ENCODE results near the gene PARVG. TPM values are rescaled to one million over a fixed set of nuclear protein-coding genes. Genes with fewer than 3 reads are reported as not detected.

The PARVG gene
- total and polyA plus RNA-seq, 2 donors (not counting 3 experiments of a cell fraction or from before 2014, with no cell fraction given) = 0.82 TPM; not detected in 1

DNA sequence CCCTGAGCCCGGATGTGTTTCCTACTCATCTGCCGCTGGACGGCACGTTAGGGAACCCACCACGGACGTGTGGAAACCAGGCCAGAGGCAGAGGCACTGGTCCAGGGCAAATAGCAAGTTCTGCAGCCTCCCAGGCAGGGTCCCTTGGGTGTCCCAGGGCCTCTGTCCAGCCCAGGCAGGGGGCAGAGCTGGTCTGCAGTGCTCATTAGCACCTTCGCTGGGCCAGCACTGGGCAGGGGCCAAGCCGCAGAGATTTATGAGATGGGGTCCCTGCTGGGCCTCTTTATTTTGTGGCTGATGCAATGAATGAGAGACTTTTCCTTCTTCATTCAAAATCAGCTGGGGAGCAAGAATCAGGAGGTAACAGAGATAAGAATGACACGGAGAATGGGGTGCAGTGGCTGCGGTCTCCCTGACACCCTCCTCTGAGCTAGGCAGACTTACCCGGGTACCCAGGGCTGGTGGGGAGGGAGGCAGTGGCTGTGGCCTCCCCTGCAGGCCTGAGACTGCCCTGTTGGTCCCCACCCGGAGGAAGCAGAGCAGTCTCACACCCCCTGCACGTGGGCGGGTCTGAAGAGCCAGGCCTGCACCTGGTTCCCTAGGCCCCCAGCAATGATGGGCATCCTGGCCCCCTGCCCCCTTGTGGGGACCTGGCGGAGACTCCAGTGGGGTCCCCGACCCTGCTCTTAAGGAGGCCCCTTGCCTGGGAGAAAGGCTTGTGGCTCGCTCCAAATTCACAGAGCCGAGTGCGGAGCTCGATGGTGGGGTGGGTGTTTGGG is 14.0 kb upstream of the PARVG start:
- Histone ChIP-seq H3K9me1 (replicated peaks; ENCODE audit: control insufficient read depth, extremely low read depth, insufficient read depth, low read length) (no peaks in the 10 kb centered on the region), H3K79me2 (ENCODE audit: control insufficient read depth, insufficient read depth, low read length) (no peaks in the 10 kb centered on the region), H3K36me3 (ENCODE audit: control insufficient read depth in 2 of 2, extremely low read depth in 1 of 2, insufficient read depth in 2 of 2, low read length in 2 of 2) (peaks cover 2 to 26% of the 10 kb centered on the region in 2 experiments), H3K27ac (ENCODE audit: insufficient read depth, low read depth, low read length) (no peak overlapping the region), H3K4me3 (replicated peaks in 1 of 3; ENCODE audit: insufficient read depth in 1 of 3, low read depth in 1 of 3, low read length in 3 of 3) (no peak overlapping the region), H3K9ac (replicated peaks; ENCODE audit: extremely low read depth, insufficient read depth, low read length) (no peak overlapping the region), H4K20me1 (replicated peaks; ENCODE audit: control insufficient read depth, extremely low read depth, insufficient read depth, low read length) (no peaks in the 10 kb centered on the region), H3K4me1 (ENCODE audit: control insufficient read depth, extremely low read depth, insufficient read depth, low read length) (no peaks in the 10 kb centered on the region), H3K27me3 (ENCODE audit: control insufficient read depth in 2 of 2, insufficient read depth in 2 of 2, low read length in 2 of 2) (no peaks in the 10 kb centered on the region), H2AFZ (ENCODE audit: low read depth, low read length) (no peak overlapping the region), H3K4me2 (ENCODE audit: insufficient read depth, low read length) (no peak overlapping the region), H3K9me3 (replicated peaks; ENCODE audit: control insufficient read depth, insufficient read depth, low read length) (no peaks in the 10 kb centered on the region)
- BruUV-seq (replicated peaks) = no TSS peak
- FAIRE-seq (no peak), DNase-seq (ENCODE audit: low read depth, low spot score) (no peak)
- CTCF ChIA-PET = no interaction called here
- POLR2A ChIA-PET = no interaction called here
- TF ChIP-seq MYC (IDR thresholded peaks at IDR 0.05; ENCODE audit: low read depth, low read length) (no peak), FOS (IDR thresholded peaks at IDR 0.05; ENCODE audit: borderline replicate concordance, insufficient read depth, low read length) (no peak), POLR2AphosphoS5 (IDR thresholded peaks at IDR 0.05; ENCODE audit: insufficient read depth, low read depth, low read length) (no peak), GATA2 (IDR thresholded peaks at IDR 0.05; ENCODE audit: insufficient read depth, insufficient read length, low read depth, low read length) (no peak), EZH2 (IDR thresholded peaks at IDR 0.05; ENCODE audit: borderline replicate concordance, low read depth, low read length, severe bottlenecking) (no peak), POLR2A (IDR thresholded peaks at IDR 0.05; ENCODE audit: low read depth, low read length) (no peak), JUN (IDR thresholded peaks at IDR 0.05; ENCODE audit: borderline replicate concordance, insufficient read depth, insufficient read length, low read depth) (no peak)
- TF ChIP-seq, protein P1, sequence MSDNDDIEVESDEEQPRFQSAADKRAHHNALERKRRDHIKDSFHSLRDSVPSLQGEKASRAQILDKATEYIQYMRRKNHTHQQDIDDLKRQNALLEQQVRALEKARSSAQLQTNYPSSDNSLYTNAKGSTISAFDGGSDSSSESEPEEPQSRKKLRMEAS (IDR thresholded peaks at IDR 0.05; ENCODE audit: insufficient read depth, insufficient read length) = no peak
- TF ChIP-seq, protein P2, sequence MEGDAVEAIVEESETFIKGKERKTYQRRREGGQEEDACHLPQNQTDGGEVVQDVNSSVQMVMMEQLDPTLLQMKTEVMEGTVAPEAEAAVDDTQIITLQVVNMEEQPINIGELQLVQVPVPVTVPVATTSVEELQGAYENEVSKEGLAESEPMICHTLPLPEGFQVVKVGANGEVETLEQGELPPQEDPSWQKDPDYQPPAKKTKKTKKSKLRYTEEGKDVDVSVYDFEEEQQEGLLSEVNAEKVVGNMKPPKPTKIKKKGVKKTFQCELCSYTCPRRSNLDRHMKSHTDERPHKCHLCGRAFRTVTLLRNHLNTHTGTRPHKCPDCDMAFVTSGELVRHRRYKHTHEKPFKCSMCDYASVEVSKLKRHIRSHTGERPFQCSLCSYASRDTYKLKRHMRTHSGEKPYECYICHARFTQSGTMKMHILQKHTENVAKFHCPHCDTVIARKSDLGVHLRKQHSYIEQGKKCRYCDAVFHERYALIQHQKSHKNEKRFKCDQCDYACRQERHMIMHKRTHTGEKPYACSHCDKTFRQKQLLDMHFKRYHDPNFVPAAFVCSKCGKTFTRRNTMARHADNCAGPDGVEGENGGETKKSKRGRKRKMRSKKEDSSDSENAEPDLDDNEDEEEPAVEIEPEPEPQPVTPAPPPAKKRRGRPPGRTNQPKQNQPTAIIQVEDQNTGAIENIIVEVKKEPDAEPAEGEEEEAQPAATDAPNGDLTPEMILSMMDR (IDR thresholded peaks at IDR 0.05; ENCODE audit: extremely low read depth in 1 of 2, insufficient read depth in 1 of 2, low read depth in 1 of 2, low read length in 2 of 2) = no peak
- intact Hi-C loops (cut with micrococcal nuclease) = no loop called here
- dilution Hi-C loops (cut with MboI; ENCODE audit: extremely low pct_ligation_motif_present, low sequenced_read_pairs) = no loop called here

Measured in endothelial cell of umbilical vein (primary cell).